HG03060 (cell line): ENCODE measurements around the gene P3H2.

Experiments
- ATAC-seq: cut with Tn5 transposase; IDR thresholded peaks from one replicate; pipeline ENCODE4 v1.9.1; 2021; ENCODE audit warnings: low read depth, moderate number of reproducible peaks; ENCODE audit not compliant: unreplicated experiment

The P3H2 gene

GRCh38 chr3:189954733-189955665, 165.7 kb downstream of the P3H2 start:
- ATAC-seq = no peak

- no peak for ATAC-seq
These were observed 167.1 kb downstream of the P3H2 start for GRCh38 chr3:189953551-189953950.

GRCh38 chr3:189952272-189952671, 168.4 kb downstream of the P3H2 start:
- ATAC-seq = no peak

GRCh38 chr3:189950258-189950657, 170.4 kb downstream of the P3H2 start:
- no peak for ATAC-seq

- no peak for ATAC-seq
These were observed 171.1 kb downstream of the P3H2 start for GRCh38 chr3:189949580-189949979.

- no peak for ATAC-seq
These were observed 172.0 kb downstream of the P3H2 start for GRCh38 chr3:189948724-189949045.

- no peak for ATAC-seq
These were observed 172.6 kb downstream of the P3H2 start for GRCh38 chr3:189947948-189948723.

- no peak for ATAC-seq
These were observed 173.6 kb downstream of the P3H2 start for GRCh38 chr3:189947068-189947467.

- no peak for ATAC-seq
These were observed 174.6 kb downstream of the P3H2 start for GRCh38 chr3:189945935-189946709.

GRCh38 chr3:189944285-189945145, 176.2 kb downstream of the P3H2 start:
- no peak for ATAC-seq

- no peak for ATAC-seq
These were observed 177.7 kb downstream of the P3H2 start for GRCh38 chr3:189942948-189943347.

GRCh38 chr3:189941679-189942078, 179.0 kb downstream of the P3H2 start:
- ATAC-seq = no peak

GRCh38 chr3:189941125-189941524, 179.6 kb downstream of the P3H2 start:
- no peak for ATAC-seq

- ATAC-seq = no peak
These were observed 183.2 kb downstream of the P3H2 start for GRCh38 chr3:189937302-189938127.

- no peak for ATAC-seq
These were observed 184.3 kb downstream of the P3H2 start for GRCh38 chr3:189936201-189936945.

- ATAC-seq = no peak
These were observed 192.5 kb downstream of the P3H2 start for GRCh38 chr3:189927975-189928895.

- ATAC-seq = no peak
These were observed 198.9 kb downstream of the P3H2 start for GRCh38 chr3:189921770-189922169.
